Prostate gland (tissue), 2 donors: ENCODE results near the gene PSMD7. TPM values are rescaled to one million over a fixed set of nuclear protein-coding genes. Genes with fewer than 3 reads are reported as not detected.
"Not testable (repeated sequence)": the region's sequence is repeated elsewhere in the genome, so short reads cannot be mapped to it uniquely, and the experiment has no call there.

Experiments used
- DNase-seq: peaks from one replicate; pipeline ENCODE4 v3.0.0-alpha.2; 2019; ENCODE audit warnings: low spot score
- H3K27ac ChIP-seq, 2 donors: fragments of 200-600 bp; sonication (generic); 2 replicates each; pipeline ENCODE4 v1.5.1; 2017 to 2019
- H3K27me3 ChIP-seq: fragments of 200-600 bp; sonication (generic); replicated peaks from 2 replicates; pipeline ENCODE4 v1.5.1; 2019; ENCODE audit not compliant: insufficient read depth
- H3K36me3 ChIP-seq, 2 donors: fragments of 200-600 bp; sonication (generic); 1 replicate in 1 of 2; 2 replicates in 1 of 2; pipeline versions ENCODE4 v1.5.1 to v1.8.1; 2017 to 2019
- H3K4me1 ChIP-seq: fragments of 200-600 bp; sonication (generic); replicated peaks from 2 replicates; pipeline ENCODE4 v1.5.1; 2019
- H3K4me3 ChIP-seq, 2 donors: fragments of 200-600 bp; sonication (generic); 2 replicates each; pipeline ENCODE4 v1.5.1; 2017 to 2019
- H3K9me3 ChIP-seq: fragments of 200-600 bp; sonication (generic); 2 replicates; pipeline ENCODE4 v1.5.1; 2017
- CTCF ChIP-seq, 4 experiments: fragments of 200-600 bp in 2 of 4; fragments of 450-650 bp in 2 of 4; sonication (generic) in 2 of 4; IDR thresholded peaks; 1 replicate in 3 of 4; 2 replicates in 1 of 4; pipeline ENCODE4 v1.5.1; 2016 to 2019; ENCODE audit warnings: antibody characterized with exemption in 4 of 4, mild to moderate bottlenecking in 2 of 4, moderate library complexity in 2 of 4
- POLR2A ChIP-seq: fragments of 450-650 bp; IDR thresholded peaks from one replicate; pipeline ENCODE4 v1.6.1; 2016; ENCODE audit warnings: antibody characterized with exemption, mild to moderate bottlenecking
- POLR2AphosphoS5 ChIP-seq: sonication (generic); formaldehyde crosslinking; IDR thresholded peaks from one replicate; pipeline ENCODE4 v1.6.1; 2017; ENCODE audit warnings: antibody characterized with exemption
- WGBS: methylation state at CpG from one replicate; pipeline ENCODE4 v1.1.5; 2018; 5-methylcytosine and 5-hydroxymethylcytosine counted together
- intact Hi-C: fragments of 100-400 bp; cut with DNase I; formaldehyde crosslinking; loops from one replicate; pipeline ENCODE4 v1.14.2; 2022
- total RNA-seq, 2 donors: library from RNA; depleted of rRNA; stranded (reverse); fragments of >200 nt; gene quantifications; one replicate each; pipeline ENCODE4 v1.1.0, GENCODE V29; 2016

Gene PSMD7
- total RNA-seq, 2 donors from 2014 or later = 54.1 to 78.0 TPM

GRCh38 chr16:74325641-74326040, 29.0 kb downstream of the PSMD7 start:
- no peak for DNase-seq
- intact Hi-C loops = no loop called here
- no peak for TF ChIP-seq POLR2A
- TF ChIP-seq POLR2AphosphoS5 = no peak
- TF ChIP-seq CTCF (IDR thresholded peaks at IDR 0.05) = no peak
- Histone ChIP-seq H3K36me3 (peaks cover 0 to 5% of the 10 kb centered on the region in 2 donors), H3K4me1 (no peaks in the 10 kb centered on the region), H3K9me3 (no peaks in the 10 kb centered on the region), H3K4me3 (no peak overlapping the region), H3K27me3 (no peaks in the 10 kb centered on the region), H3K27ac (no peak overlapping the region)
- WGBS = 88% methylated on average over 10 of the region's 10 CpGs

GRCh38 chr16:74328346-74328745, 31.7 kb downstream of the PSMD7 start:
- H3K27ac ChIP-seq, H3K9me3 ChIP-seq, intact Hi-C loops, DNase-seq, H3K27me3 ChIP-seq, H3K4me3 ChIP-seq, H3K4me1 ChIP-seq, H3K36me3 ChIP-seq: not testable (repeated sequence)
- 95% methylated on average over 9 of the region's 9 CpGs for WGBS

GRCh38 chr16:74332469-74332868, 35.9 kb downstream of the PSMD7 start:
- H3K4me1 ChIP-seq, H3K4me3 ChIP-seq, H3K9me3 ChIP-seq, DNase-seq, H3K27me3 ChIP-seq, H3K36me3 ChIP-seq, intact Hi-C loops, H3K27ac ChIP-seq: not testable (repeated sequence)
- WGBS = 86% methylated on average over 8 of the region's 8 CpGs

- H3K27me3 ChIP-seq, H3K4me3 ChIP-seq, DNase-seq, H3K36me3 ChIP-seq, H3K4me1 ChIP-seq, H3K27ac ChIP-seq, H3K9me3 ChIP-seq, intact Hi-C loops: not testable (repeated sequence)
- 100% methylated on average over 3 of the region's 3 CpGs for WGBS
These were observed 40.9 kb downstream of the PSMD7 start for GRCh38 chr16:74337506-74337905.

- H3K4me1 ChIP-seq, H3K27ac ChIP-seq, H3K36me3 ChIP-seq, H3K4me3 ChIP-seq, H3K27me3 ChIP-seq, H3K9me3 ChIP-seq, intact Hi-C loops, DNase-seq: not testable (repeated sequence)
- WGBS = 67% methylated on average over 10 of the region's 10 CpGs
These were observed 42.6 kb downstream of the PSMD7 start for GRCh38 chr16:74339226-74339625.

- H3K4me3 ChIP-seq, DNase-seq, H3K36me3 ChIP-seq, intact Hi-C loops, H3K27ac ChIP-seq, H3K27me3 ChIP-seq, H3K9me3 ChIP-seq, H3K4me1 ChIP-seq: not testable (repeated sequence)
- WGBS = 84% methylated on average over 4 of the region's 4 CpGs
These were observed 56.4 kb downstream of the PSMD7 start for GRCh38 chr16:74353038-74353437.

Other genes with a start within 250 kb of the PSMD7 start
- 1 to 10 TPM; 5.0 to 6.8 TPM for gene NPIPB15, start 79.5 kb downstream of the PSMD7 start, total RNA-seq
- 1 to 10 TPM in 1 of 2 donors, not detected in 1; 8.2 TPM for gene CLEC18B, start 124.7 kb downstream of the PSMD7 start, total RNA-seq